Lower lobe of right lung (tissue), 2 donors: Measurements from ENCODE around the gene HAUS7. TPM values are rescaled to one million over a fixed set of nuclear protein-coding genes. Genes with fewer than 3 reads are reported as not detected.

Experiments used
- ATAC-seq, 2 donors: fragments of 200-7000 bp; cut with Tn5 transposase; one replicate each; pipeline ENCODE4 v1.9.1; 2020 to 2022; ENCODE audit warnings: mild to moderate bottlenecking in 2 of 2, moderate library complexity in 2 of 2
- DNase-seq: peaks from one replicate; pipeline ENCODE4 v3.0.0-alpha.2; 2020
- H3K27ac ChIP-seq: fragments of 200-600 bp; one replicate; pipeline ENCODE4 v1.8.0; 2022
- H3K27me3 ChIP-seq: fragments of 200-600 bp; one replicate; pipeline ENCODE4 v1.8.0; 2022; ENCODE audit warnings: low read depth
- H3K36me3 ChIP-seq: fragments of 200-600 bp; one replicate; pipeline ENCODE4 v1.8.0; 2022; ENCODE audit warnings: mild to moderate bottlenecking
- H3K4me1 ChIP-seq: fragments of 200-600 bp; one replicate; pipeline ENCODE4 v1.8.0; 2022
- H3K4me3 ChIP-seq: fragments of 200-600 bp; one replicate; pipeline ENCODE4 v1.8.0; 2022; ENCODE audit warnings: mild to moderate bottlenecking
- H3K9me3 ChIP-seq: fragments of 200-600 bp; one replicate; pipeline ENCODE4 v1.8.0; 2022
- CTCF ChIP-seq: fragments of 200-600 bp; IDR thresholded peaks from one replicate; pipeline ENCODE4 v1.8.0; 2022; ENCODE audit warnings: antibody characterized with exemption, mild to moderate bottlenecking
- intact Hi-C: fragments of 100-400 bp; cut with DNase I; formaldehyde crosslinking; loops from one replicate; pipeline ENCODE4 v1.11.0; 2022
- total RNA-seq: library from RNA; stranded (reverse); fragmentation: NEBNext Ultra II Directional; extraction: Animal tissue kit (Norgen Biotek cat#: 25700); gene quantifications from one replicate; pipeline ENCODE4 v1.2.1, GENCODE V29; 2021
- donor health status: DM: no; HTN: yes; CAD: no; lungs with severe emphysema.

The HAUS7 gene
- total RNA-seq, 1 donor from 2014 or later, result 22.7 TPM

- Histone ChIP-seq H3K4me3 (no peak overlapping the region), H3K4me1 (no peaks in the 10 kb centered on the region), H3K27ac (no peak overlapping the region), H3K9me3 (no peaks in the 10 kb centered on the region), H3K27me3 (no peaks in the 10 kb centered on the region), H3K36me3 (no peaks in the 10 kb centered on the region)
- TF ChIP-seq CTCF, result no peak
- intact Hi-C loops, result no loop called here
- no peak for ATAC-seq
- no peak for DNase-seq
These were observed 29.0 kb upstream of the HAUS7 start for GRCh38 chrX:153499341-153499740.

DNA sequence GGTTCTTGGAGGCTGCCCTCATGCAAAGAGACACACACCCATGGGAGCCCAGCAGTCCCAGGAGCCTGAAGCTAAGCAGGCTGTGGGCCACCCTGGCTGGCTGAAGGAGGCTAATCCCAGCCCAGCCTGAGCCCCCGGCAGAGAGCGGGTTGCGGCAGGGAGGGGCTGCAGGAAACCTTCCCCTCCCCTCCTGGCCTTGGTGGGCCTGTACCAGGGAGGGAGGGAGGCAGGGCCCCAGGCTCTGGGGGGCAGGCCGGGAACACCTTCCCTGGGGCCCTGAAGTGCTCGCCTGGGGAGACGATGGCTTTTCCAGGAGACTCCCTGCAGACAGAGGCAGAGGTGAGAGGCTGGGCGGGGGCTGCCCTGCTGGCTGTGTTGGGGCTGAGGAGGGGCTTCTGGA is 28.1 kb upstream of the HAUS7 start:
- H3K36me3 ChIP-seq, result no peaks in the 10 kb centered on the region
- H3K9me3 ChIP-seq, result no peaks in the 10 kb centered on the region
- no peak for TF ChIP-seq CTCF
- peak overlapping the region; percentile 2 for H3K4me3 ChIP-seq
- no peak for DNase-seq
- no peak for ATAC-seq
- H3K27me3 ChIP-seq, result no peaks in the 10 kb centered on the region
- intact Hi-C loops, result no loop called here
- no peaks in the 10 kb centered on the region for H3K4me1 ChIP-seq
- H3K27ac ChIP-seq, result no peak overlapping the region

- Histone ChIP-seq H3K9me3 (no peaks in the 10 kb centered on the region), H3K27ac (no peak overlapping the region), H3K27me3 (no peaks in the 10 kb centered on the region), H3K4me3 (peak overlapping the region; percentile 44), H3K4me1 (no peaks in the 10 kb centered on the region), H3K36me3 (no peaks in the 10 kb centered on the region)
- intact Hi-C loops, result no loop called here
- DNase-seq (no peak), ATAC-seq (no peak)
- no peak for TF ChIP-seq CTCF
These were observed 26.2 kb upstream of the HAUS7 start for GRCh38 chrX:153496590-153496959.

- peak overlapping the region; percentile 44 for H3K4me3 ChIP-seq
- intact Hi-C loops, result no loop called here
These were observed 25.7 kb upstream of the HAUS7 start for GRCh38 chrX:153495903-153496589.

DNA sequence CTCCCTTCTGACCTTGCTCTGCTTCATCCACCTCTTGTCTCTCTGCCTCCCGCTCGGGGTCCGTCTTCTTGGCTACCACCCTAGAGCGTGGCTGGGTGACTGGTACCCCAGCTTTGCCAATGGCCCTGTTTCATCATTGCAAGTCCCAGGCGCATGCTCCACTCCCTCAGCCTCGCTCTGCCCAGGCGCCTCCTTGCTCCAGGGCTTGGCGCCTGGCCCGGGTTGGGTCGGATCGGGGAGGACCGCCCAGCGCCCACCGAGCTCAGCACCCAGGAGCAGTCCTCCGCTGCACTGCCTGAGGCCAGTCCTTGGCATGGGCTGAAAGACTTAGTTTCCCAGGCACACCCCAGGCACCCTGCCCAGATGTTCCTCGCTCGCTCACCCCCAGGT is 25.0 kb upstream of the HAUS7 start:
- Histone ChIP-seq H3K4me3 (peak overlapping the region; percentile 44), H3K27ac (peak overlapping the region; percentile 46), H3K4me1 (no peaks in the 10 kb centered on the region), H3K9me3 (no peaks in the 10 kb centered on the region), H3K27me3 (no peaks in the 10 kb centered on the region), H3K36me3 (no peaks in the 10 kb centered on the region)
- ATAC-seq, result peak; percentile 14 to 18
- intact Hi-C loops, result no loop called here
- DNase-seq, result no peak
- TF ChIP-seq CTCF, result no peak

More at GRCh38 chrX:153495903-153496589, 25.7 kb upstream of the HAUS7 start:
- Histone ChIP-seq H3K27ac (no peak overlapping the region), H3K36me3 (no peaks in the 10 kb centered on the region), H3K27me3 (no peaks in the 10 kb centered on the region), H3K9me3 (no peaks in the 10 kb centered on the region), H3K4me1 (no peaks in the 10 kb centered on the region)
- TF ChIP-seq CTCF, result no peak
- DNase-seq, result no peak
- no peak for ATAC-seq
